ENCODE measurements around the gene ZNRF1.
"Not testable (repeated sequence)": the region's sequence is repeated elsewhere in the genome, so short reads cannot be mapped to it uniquely, and the experiment has no call there.

ZNRF1 gene

GRCh38 chr16:74998481-74999218 is at the start of gene ZNRF1:
TSS of gene ZNRF1 (plus strand) at chr16:74999024. CDS start at chr16:74999672, 648 bp downstream.
- in situ Hi-C loops (cut with HindIII; ENCODE audit: low sequenced_read_pairs): no loop called here

GRCh38 chr16:74949309-74949708 is 49.5 kb upstream of the ZNRF1 start:
- in situ Hi-C loops (cut with HindIII; ENCODE audit: low sequenced_read_pairs): no loop called here

GRCh38 chr16:74950511-74950910 is 48.3 kb upstream of the ZNRF1 start:
- in situ Hi-C loops (cut with HindIII; ENCODE audit: low sequenced_read_pairs): no loop called here

- in situ Hi-C loops (cut with HindIII; ENCODE audit: low sequenced_read_pairs): no loop called here
Observed at GRCh38 chr16:74951206-74951605, 47.6 kb upstream of the ZNRF1 start.

GRCh38 chr16:74951681-74952080 is 47.1 kb upstream of the ZNRF1 start:
- in situ Hi-C loops (cut with HindIII; ENCODE audit: low sequenced_read_pairs): no loop called here

GRCh38 chr16:74954763-74955162 is 44.1 kb upstream of the ZNRF1 start:
- in situ Hi-C loops (cut with HindIII; ENCODE audit: low sequenced_read_pairs): no loop called here

- in situ Hi-C loops (cut with HindIII; ENCODE audit: low sequenced_read_pairs): no loop called here
Observed at GRCh38 chr16:74973304-74973703, 25.5 kb upstream of the ZNRF1 start.

GRCh38 chr16:74975591-74975990 is 23.2 kb upstream of the ZNRF1 start:
- in situ Hi-C loops (cut with HindIII; ENCODE audit: low sequenced_read_pairs): no loop called here

- in situ Hi-C loops (cut with HindIII; ENCODE audit: low sequenced_read_pairs): no loop called here
Observed at GRCh38 chr16:74982256-74982655, 16.6 kb upstream of the ZNRF1 start.

GRCh38 chr16:74984194-74984528 is 14.7 kb upstream of the ZNRF1 start:
- in situ Hi-C loops (cut with HindIII; ENCODE audit: low sequenced_read_pairs): no loop called here

GRCh38 chr16:74984529-74985296 is 14.1 kb upstream of the ZNRF1 start, which contains the start of gene WDR59:
TSS of gene WDR59 (minus strand) at chr16:74985123. CDS start at chr16:74985017, 106 bp downstream.
- in situ Hi-C loops (cut with HindIII; ENCODE audit: low sequenced_read_pairs): no loop called here

GRCh38 chr16:74987027-74987681 is 11.7 kb upstream of the ZNRF1 start:
- in situ Hi-C loops (cut with HindIII; ENCODE audit: low sequenced_read_pairs): no loop called here

GRCh38 chr16:74989864-74990263 is 9.0 kb upstream of the ZNRF1 start:
- in situ Hi-C loops (cut with HindIII; ENCODE audit: low sequenced_read_pairs): not testable (repeated sequence)

- in situ Hi-C loops (cut with HindIII; ENCODE audit: low sequenced_read_pairs): no loop called here
Observed at GRCh38 chr16:74990832-74991231, 8.0 kb upstream of the ZNRF1 start.

- in situ Hi-C loops (cut with HindIII; ENCODE audit: low sequenced_read_pairs): no loop called here
Observed at GRCh38 chr16:74991268-74991592, 7.6 kb upstream of the ZNRF1 start.

- in situ Hi-C loops (cut with HindIII; ENCODE audit: low sequenced_read_pairs): no loop called here
Observed at GRCh38 chr16:74991593-74992403, 7.0 kb upstream of the ZNRF1 start.

- in situ Hi-C loops (cut with HindIII; ENCODE audit: low sequenced_read_pairs): no loop called here
Observed at GRCh38 chr16:74995986-74996385, 2.8 kb upstream of the ZNRF1 start.

- in situ Hi-C loops (cut with HindIII; ENCODE audit: low sequenced_read_pairs): no loop called here
Observed at GRCh38 chr16:74997042-74997491, 1.8 kb upstream of the ZNRF1 start.

GRCh38 chr16:74999219-74999608 is 390 bp downstream of the ZNRF1 start:
- in situ Hi-C loops (cut with HindIII; ENCODE audit: low sequenced_read_pairs): no loop called here

- in situ Hi-C loops (cut with HindIII; ENCODE audit: low sequenced_read_pairs): no loop called here
Observed at GRCh38 chr16:74999609-75000480, 1.0 kb downstream of the ZNRF1 start.
